Muscle of back (tissue), 11 donors: ENCODE data around the gene ZNRF1. TPM values are rescaled to one million over a fixed set of nuclear protein-coding genes. Genes with fewer than 3 reads are reported as not detected.
A peak's percentile ranks its signal among the peaks of the same experiment; 100 is the strongest.

Source experiments
- DNase-seq, 3 donors: peaks; one replicate each; pipeline versions ENCODE4 v3.0.0 to v3.0.0-alpha.2; 2013
- polyA plus RNA-seq, 10 donors: library from polyadenylated mRNA; unstranded; fragments of 120-200 nt; gene quantifications; one replicate each; pipeline ENCODE4 v1.2.1, GENCODE V29; 2013; ENCODE audit not compliant: insufficient read length in 10 of 10

Gene ZNRF1
- polyA plus RNA-seq, 10 donors = 34.0 to 51.6 (median 38.9) TPM

DNA sequence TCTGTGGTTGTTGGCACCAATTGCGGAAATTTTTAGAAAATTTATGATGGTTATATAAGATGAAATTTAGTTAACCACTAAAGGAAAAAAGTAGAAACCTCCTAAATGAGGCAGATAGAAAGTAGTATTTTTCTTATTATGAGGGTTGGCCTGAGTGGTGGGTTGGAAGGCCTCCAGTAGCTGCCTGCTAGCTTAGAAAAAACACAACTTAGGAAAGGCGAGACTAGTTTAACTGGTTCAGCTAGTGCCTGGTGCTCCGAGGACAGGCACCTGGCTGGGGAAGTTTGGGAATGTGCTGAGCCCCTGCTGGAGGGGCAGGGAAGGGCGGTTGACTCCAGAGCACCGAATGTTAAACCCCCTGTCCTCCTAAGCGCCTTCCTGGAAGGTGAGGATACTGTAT is 97.8 kb downstream of the ZNRF1 start:
- peak in 1 of 3 donors; percentile 32 for DNase-seq

DNA sequence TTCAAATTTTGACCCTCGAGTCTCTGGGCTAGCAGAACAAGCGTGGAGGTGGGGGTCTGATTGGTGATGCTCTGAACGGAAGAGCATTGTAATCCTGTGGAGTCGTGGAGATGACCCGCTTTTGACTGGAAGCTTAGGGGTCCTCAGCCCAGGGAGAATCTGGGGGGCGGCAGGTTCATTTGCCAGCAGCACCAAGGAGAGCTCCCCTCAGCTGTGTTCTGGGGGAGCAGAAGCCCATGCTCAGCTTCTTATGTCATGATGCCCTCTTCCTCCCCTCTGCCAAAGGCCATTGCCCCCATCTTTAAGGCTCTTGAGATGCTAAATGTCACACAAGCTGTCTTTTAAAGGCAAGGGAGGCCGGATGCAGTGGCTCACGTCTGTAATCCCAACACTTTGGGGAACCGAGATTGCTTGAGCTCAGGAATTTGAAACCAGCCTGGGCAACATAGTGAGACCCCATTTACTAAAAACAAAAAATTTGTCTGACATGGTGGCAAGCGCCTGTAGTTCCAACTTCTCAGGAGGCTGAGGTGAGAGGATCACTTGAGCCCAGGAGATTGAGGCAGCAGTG is 98.5 kb downstream of the ZNRF1 start:
- no peak for DNase-seq

DNA sequence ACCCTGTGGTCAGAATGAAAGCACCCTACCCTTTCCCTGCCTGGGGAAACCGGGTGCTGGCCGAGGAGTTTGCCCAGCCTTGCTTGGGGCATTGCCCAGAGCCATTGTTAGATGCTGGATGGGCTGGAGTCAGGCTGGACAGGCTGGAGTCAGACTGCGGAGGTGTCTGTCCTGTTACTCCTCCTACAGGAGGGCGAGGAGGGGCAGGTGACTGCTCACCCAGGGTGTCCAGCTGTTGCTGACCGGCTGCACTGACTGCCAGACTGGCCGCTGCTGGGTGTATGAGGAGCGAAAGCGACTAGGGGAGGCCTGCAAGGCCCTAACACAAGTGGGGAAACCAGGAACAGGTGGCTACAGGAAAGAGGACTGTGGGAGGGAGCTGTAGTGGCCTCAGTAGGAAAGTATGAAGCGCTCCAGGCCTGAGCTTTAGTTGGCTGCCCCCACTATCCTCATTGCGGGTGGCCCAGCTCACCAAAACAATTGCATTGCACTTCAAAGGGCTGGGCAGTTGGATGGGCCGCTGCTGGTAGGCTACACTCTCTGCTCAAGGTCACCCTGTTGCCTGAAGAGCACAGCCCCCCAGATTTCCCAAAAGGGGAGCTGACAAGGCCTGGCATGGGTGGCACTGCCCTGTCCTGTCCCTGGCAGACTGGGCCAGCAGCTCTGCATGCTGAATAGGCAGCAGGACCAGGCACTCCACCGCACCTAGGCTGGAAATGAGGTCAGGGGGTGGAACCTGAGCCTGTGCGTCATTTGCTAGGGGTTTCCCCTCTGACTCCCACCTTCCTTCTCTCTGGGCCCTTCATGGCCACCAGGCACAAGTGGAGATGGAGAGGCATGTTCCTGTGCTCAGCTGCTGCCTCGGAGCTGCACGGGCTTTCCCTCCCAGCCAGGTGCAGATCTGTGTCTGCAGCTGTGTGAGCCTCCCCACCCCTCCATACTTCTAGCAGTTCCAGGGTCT is 99.4 kb downstream of the ZNRF1 start:
- DNase-seq = no peak

DNA sequence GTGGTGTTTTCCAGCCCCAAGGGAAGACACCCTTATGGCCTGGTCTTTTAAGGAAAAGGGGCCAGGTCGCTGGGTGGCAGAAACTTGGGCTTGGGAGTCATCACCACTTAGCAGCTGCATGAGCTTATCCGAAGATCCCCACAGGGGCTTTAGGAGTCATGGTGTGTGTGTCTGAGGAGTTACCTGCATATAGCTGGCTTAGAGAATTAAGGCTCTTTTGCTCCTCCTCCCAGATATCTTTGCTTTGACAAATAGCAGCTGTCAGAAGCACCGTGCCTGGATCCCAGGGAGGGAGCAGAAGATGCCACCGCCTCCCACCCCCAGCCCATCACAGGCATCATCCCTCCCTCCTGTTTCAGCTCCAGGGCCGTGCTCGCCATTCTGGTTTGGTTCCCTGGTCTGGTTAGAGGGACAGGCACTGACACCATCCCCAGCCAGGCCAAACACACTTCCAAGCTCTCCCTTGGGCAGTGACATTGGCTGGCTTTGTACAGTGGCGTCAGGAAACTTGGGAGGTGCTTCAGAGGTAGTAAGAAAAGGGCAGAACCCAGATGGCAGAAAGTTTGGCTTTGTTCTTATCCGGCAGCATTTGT is 100.3 kb downstream of the ZNRF1 start:
- DNase-seq = no peak

DNA sequence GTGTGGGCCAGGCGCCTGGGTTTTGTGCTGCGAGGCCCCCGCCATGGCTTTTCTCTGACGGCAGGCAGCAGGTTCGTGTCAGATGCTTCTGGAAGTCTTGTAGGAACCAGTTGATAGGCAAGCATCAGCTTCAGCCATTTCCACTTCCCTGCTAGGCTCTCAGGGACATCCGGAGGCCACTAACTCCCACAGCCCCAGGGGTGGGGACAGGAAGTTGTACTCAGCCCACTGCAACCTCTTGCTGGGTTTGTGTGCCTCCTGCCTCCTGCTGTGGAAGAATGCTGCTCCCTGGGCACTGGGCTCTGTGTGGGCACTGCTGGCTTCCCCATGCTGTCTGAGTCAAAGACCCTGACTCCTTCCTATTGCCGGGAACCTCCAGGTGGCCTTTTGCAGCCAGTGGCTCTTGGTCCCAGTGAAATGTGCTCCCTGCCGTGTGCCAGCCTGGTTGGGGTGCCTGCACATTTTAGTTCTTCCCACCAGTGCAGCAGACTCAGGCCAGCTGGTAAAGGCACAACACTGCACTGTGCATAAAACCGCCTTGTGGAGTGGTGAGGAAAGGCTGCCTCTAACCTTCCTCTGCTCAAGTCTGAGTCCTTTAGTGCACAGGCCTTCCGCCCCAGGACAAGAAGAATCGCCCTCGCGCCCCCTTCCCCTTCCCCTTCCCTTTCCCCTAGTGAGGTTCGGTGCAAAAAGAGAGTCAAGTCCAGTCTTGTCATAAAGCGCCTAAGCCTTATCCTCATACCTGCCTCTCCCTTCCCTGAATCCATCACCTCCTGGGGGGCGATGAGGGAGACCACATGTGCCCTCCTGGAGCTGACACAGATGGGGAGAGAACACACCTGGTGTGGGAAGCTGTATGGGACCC is 101.1 kb downstream of the ZNRF1 start:
- peak in 1 of 3 donors; percentile 41 for DNase-seq

DNA sequence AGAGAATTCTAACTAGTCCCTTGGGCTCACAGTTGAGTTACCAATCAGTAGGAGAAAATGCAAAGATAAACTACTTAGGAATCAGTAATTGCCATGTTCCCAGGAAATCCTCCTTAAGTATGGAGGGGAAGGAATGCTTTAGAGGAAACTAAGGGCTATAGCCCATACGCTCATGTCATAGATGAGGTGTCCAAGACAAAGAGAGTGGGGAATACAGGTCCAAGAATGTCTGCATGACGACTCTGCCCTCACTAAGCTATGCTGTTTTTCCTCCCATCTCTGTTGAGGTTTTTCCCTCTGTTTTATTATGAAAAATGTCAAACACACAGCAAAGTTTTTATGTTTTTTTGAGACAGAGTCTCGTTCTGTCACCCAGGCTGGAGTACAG is 101.8 kb downstream of the ZNRF1 start:
- DNase-seq = no peak

DNA sequence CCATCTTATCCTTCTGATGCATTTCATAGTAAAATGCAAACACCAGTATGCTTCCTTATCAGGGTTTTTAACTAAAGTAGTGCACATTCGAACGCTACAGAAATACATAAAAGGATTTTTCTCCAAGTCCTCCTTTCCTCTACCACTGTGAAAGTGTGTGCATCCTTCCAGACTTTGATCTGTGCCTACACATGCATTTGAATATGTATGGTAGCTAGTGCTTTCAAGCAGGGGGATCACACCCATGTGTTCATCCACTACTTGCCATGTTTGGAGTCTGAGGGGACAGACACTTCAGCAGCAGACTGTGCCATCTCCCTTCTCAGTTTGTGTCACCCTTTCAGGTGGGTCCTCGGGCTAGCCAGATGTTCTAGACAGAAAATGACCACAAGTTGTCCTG is 102.8 kb downstream of the ZNRF1 start:
- DNase-seq = no peak

DNA sequence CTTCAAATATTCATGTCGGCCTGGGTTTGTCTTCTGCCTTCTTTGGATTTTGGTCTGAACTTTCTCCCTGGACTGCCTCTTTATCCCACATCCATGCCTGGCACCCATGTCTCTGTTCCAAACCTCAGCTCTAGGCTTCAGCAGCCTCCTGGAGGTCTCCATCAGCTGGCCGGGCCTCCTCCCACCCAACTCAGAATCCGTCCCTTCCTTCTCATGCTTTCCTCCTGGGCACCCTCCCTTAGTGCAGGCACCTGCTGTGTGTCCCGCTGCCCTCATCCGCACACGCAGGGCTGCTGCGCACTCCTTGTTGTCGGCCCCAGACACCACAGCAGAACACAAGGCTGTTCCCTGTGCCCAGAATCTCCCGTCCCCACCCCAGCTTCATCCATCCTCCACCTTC is 103.8 kb downstream of the ZNRF1 start:
- no peak for DNase-seq

DNA sequence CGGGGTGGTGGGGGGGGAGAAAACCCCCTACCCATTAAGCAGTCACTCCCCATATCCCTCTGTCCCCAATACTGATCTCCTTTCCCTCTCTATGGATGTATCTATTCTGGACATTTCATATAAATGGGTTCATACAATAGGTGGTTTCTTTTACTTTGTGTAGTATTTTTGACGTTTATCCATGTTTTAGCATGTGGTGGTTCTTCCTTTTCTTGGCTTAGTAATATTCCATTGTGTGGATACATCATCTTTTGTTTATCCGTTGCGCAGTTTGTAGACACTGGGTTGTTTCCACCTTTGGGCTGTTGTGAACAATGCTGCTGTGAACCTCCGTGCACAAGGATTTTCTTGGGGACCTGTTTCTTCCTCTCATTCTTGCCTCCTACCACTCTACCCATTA is 105.2 kb downstream of the ZNRF1 start:
- no peak for DNase-seq

DNA sequence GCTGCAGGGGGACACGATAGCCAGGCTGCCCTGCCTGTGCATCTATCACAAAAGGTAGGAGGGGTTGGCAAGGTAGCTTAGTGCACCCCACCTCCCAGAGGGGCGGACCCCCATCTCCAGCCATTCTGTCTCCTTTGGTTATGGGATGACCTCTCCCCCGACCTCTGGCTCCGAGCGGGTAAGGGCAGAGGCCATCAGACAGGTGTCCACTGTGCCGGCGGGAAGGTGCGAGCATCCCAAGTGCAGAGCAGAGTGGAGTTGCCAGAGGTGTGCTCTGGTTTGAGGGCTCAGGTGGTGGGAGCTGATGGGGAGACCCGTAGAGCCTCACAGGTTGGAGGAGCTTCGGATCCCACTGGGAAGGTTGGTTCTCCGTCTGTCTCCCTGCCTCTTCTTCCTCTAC is 106.0 kb downstream of the ZNRF1 start:
- DNase-seq = no peak

DNA sequence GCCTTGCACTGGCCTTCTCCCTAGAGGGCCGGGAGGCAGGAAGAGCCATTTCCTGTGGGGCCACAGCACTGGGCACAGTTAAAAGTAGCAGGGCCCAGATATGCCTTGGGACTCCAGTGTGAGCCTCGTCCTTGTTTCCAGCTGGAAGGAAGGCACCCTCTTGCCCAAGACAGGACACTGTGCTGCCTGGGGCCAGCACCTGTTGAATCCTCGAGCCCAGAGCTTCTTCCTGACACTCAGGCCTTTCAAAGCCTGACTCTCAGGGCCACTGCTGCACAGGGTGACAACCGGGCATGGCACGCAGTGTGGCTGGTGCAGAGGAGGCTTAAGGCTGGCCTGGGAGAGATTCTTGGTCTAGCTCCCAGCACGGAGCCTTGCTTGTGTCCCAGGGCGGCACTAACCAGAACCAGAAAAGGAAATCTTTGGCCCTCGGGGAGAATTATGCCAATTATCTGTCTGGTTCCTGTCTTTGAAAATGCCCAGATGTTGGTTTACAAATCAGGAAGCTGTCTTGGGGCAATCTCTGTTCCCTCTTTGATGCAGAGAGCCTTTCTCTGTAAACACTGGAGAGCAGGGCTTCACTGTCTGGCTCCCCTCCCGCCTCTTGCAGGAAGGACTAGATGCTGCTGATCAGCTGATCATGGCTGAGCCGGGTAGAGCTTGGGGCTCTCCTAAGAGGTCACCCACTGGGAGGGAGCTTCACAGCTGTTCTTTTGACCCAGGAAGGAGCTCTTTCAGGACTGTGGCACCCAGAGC is 106.7 kb downstream of the ZNRF1 start:
- DNase-seq = peak in 1 of 3 donors; percentile 41

DNA sequence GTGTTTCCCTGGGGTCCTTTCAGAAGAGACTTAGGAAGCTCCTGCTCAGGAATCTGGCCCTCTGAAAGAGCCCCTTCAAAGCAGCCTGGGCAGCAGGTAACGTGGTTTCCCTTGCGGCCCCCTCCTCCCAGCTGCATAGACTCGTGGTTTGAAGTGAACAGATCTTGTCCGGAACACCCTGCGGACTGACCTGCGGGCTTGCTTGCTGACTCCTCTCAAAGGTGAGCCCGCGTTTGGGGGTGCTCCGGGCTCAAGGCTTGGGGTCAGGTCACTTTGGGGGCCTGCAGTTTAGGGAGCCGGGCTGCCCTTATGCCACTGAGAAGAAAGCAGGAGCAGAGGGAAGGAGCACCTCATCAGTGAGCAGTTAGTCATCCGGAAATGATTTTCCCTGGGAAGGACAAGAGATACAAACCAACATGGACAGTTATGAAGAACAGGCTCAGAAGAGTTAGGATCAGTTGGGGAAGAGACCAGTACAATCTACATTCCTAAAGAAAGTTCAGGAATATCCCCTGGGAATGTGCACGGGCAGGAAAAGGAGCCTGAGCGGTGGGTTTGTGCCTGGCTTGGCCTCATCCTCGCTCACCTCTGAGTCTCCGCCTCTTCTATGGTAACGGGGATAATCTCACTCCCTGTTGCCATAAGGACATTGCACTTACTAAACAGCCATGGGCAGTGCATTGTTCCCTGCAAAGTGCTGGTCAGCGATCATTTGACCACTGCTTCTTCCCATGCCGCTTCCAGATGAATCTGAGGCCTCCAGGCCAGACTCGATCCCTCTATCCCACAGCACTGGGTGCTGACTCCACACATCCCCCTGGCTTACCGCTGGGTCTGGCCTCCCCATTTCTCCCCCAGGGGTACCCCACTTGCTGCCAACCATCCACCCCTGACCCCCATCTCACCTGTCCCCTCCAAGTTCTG is 107.8 kb downstream of the ZNRF1 start:
- no peak for DNase-seq

DNA sequence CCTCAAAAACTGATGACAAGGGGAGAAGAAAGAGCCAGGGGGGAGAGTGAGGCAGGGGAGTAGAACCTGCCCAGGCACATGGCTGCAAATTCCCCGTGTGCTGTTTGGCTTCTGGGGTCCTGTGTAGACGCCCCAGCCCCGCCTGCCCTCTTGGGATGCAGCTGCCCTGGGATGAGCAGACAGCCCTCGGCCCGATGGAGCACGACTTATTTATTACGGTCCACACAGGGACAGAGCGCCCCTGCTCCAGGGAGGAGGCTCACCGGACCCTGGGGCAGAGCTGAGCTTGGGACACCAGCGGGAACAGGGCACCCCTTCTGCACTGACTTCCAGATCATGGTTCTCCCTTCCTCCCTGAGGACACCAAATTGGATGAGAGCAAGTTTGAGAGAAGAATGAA is 108.7 kb downstream of the ZNRF1 start:
- no peak for DNase-seq

DNA sequence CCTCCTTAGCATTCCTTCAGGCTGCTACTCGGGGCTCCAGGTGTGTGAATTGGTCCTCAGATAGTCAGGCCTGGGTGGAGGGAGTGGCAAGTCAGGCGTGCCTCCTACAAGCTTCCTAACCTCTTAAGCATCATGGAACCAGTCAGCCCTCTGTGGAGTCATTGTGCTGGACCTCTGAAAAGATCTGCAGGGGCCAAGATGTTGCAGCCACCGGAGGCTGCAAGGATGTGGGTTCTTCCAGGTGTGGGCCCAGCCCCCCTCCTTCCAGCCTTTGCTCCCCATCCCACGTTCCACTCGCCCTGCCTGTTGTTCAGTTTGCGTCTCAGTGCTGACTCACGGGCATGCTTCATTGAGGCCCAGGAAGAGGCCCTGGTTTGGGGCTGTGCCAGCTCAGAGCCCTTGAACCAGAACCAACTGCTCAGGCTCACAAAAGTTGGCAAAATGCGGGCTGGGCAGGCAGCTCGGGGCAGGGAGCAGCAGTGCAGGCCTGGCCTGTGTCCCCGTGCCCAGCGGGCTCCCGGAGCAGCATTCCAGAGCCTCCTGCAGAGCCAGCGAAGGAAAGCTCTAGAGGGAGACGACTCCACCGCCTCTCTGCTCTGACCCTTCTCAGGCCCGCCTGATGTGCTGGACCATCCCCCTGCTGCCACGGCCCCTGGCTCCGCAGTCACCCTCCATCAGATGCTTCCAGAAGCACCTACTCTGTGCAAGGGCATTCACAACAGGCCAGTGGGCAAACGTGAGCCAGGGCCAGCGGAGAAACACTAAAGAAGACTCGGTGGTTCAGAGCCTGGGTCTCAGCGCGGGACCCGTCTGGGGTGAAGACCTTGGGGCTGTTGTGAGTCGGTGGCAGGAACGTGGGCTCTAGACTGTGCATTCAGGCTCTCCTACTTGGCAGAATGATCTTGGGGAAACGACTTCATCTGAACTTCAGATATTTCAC is 110.2 kb downstream of the ZNRF1 start:
- DNase-seq = peak; percentile 54 to 76 (median 73)

DNA sequence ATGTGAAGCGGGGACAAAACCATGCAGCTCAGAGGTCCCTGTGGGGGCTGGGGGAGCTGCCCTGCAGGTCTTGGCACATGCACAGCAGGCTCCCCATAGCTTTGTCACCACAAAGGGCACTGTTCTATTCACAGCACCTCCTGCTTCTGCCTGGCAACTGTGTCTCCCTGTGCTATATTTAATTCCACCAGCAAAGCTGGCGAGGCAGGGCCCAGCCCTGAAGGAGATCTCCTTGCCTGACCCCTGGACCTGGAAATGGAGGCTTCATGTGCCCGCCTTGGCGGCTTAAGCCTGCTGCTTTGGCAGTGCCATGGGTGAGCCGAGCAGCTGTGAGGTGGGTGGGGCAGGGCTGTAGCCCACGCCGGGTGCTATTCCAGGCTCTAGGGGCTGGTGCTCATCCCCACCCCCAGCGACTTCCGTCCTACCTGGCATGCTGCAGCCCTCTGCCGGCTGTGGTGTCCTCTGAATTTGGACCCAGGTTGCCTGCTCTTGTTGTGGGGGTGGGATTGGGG is 111.0 kb downstream of the ZNRF1 start:
- DNase-seq = peak; percentile 63 to 67 (median 65)

DNA sequence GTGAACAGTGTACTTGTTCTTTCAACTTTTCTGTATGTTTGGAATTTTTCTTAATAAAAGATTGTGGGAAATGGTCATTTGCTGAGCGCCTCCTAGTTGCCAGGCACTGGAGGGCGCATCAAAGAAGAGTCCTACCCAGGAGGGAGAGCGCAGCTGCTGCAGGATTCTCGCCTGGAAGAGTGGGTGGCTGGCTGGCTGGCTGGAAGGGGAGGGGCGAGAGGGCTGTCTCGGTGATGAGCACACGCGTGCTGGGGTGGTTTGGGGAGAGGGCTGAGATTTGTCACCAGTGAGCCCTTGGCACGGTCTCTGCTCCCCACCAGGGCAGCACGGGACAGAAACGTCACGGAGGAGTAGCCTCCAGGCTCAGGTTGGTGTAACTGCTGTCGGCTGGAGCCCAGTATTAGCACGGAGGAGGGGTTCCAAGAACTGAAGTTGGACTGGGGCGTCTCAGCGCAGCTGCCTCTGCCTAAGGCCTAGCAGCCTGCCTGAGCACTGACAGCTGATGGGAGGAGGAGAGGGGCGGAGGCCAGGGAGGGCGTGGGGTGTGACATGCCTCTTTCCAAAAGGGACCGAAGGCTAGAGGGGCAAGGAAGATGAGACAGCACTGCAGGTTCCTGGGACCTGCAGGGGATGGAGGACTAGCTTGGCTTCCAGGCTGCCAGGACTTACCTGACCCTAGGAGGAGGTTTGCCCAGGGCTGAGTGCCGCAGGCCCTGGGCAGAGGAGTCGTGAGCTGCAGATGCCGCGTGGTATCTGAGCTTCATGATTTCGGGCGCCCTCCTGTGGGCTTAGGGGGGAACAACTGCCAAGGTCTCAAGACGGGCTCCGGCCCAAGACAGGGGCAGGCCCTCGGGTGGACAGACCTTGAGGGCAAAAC is 112.1 kb downstream of the ZNRF1 start:
- peak; percentile 90 to 98 (median 92) for DNase-seq

DNA sequence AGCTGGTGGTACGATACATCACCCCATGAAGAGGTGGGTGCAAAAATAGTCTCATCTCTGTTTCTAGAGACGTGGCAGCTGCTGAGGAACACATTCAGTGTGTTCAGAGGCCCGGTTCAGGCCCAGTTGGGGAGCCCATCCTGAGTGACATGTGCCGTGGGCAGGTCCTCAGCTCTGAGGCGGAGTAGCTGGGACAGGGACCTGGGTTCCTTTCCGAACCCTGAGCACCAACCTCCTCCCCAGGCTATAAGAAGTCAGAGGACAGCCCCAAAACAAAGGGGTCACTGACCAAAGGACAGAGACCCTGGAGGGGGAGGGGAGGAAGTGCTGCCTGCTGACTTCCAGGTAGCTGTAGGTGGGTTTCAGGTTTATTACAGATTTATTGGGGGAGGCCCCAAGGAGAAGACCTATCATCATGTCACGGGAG is 112.7 kb downstream of the ZNRF1 start:
- no peak for DNase-seq
